Duodenal mucosa (tissue), 2 donors: Measurements from ENCODE around the gene KCNMA1.

Experiments used
- H3K27ac ChIP-seq: one replicate; pipeline ENCODE4 v1.7.0; 2013; ENCODE audit warnings: low read depth, low read length
- H3K27me3 ChIP-seq, 2 donors: one replicate each; pipeline ENCODE4 v1.7.0; 2013; ENCODE audit warnings: low read length in 2 of 2, control low read depth in 1 of 2; ENCODE audit not compliant: insufficient read depth in 2 of 2, control insufficient read depth in 1 of 2
- H3K36me3 ChIP-seq, 2 donors: one replicate each; pipeline ENCODE4 v1.7.0; 2013; ENCODE audit warnings: low read length in 2 of 2, control low read depth in 1 of 2; ENCODE audit not compliant: insufficient read depth in 2 of 2, control insufficient read depth in 1 of 2
- H3K4me1 ChIP-seq, 2 donors: one replicate each; pipeline ENCODE4 v1.7.0; 2013; ENCODE audit warnings: low read length in 2 of 2, control low read depth in 1 of 2; ENCODE audit not compliant: insufficient read depth in 2 of 2, control insufficient read depth in 1 of 2
- H3K4me3 ChIP-seq, 2 donors: one replicate each; pipeline ENCODE4 v1.7.0; 2013; ENCODE audit warnings: low read length in 2 of 2, low read depth in 1 of 2
- H3K9ac ChIP-seq, 2 donors: one replicate each; pipeline ENCODE4 v1.7.0; 2013; ENCODE audit warnings: low read length in 2 of 2, low read depth in 1 of 2
- H3K9me3 ChIP-seq, 2 donors: one replicate each; pipeline ENCODE4 v1.7.0; 2013; ENCODE audit warnings: low read length in 2 of 2, control low read depth in 1 of 2; ENCODE audit not compliant: control insufficient read depth in 1 of 2

KCNMA1 gene

DNA sequence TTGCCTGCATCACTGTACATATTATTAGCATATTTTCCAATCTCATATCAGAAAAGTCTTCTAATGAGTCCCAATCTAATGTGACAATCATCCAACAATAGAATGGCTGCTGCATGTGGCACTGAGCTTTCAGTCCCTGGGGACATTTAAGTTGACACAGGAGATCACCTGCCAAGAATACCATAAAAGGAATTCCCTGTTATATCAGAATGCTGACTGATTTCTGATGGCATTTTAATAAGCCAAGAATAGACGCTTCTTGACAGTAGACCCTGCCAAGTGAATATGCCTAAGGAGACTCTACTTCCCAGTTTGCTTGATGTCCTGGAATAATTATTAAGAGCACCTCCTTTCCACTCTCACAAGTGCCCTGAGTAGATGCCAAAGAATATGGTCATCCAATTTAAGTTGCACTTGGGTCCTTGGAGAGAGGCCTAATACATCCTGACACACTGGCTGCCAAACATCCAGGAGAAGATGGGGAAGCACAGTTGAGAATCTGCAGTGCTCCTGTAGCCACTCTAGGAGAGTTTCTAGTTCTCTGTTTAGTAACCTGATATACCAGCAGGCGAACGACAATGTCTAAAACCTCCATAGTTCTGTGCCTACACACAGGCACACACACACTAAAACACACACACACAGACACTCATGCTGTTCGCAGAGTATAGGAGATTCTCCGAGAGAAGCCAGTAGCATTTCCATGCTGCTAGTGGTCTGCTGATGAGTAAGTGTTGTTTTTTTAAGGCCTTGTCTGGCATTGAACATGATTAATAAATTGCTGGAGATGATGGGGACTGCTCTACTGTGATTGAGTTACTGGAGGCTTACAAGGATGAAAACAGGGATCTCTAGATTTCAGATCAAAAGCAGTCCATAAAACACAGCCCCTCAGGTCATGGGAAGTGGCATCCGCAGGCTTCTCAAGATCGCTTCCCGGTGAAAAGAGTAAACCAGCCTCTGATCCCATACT lies 369.6 kb downstream of the KCNMA1 start:
- Histone ChIP-seq H3K27ac (no peak overlapping the region), H3K9me3 (no peaks in the 10 kb centered on the region), H3K36me3 (no peaks in the 10 kb centered on the region), H3K4me3 (no peak overlapping the region), H3K27me3 (no peaks in the 10 kb centered on the region), H3K4me1 (no peaks in the 10 kb centered on the region), H3K9ac (no peak overlapping the region)

DNA sequence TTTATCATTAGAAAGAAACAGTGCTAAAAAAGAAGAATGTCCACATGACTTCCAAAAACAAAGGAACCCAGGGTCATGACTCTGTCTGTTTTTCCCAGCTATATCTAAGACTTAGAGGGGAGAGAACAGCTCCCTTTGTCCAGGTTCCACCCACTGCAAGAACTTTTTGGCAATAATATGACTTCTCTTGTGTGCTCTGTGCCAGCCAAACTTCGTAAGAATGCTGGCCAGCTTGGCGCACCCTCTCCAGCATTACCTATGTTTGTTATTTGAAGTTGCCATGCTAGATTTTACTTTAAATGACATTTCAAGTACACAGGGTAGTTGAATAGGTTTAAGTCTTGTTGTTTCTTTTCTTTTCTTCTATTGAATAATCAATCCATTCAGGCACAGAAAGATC lies 371.4 kb downstream of the KCNMA1 start:
- Histone ChIP-seq H3K36me3 (no peaks in the 10 kb centered on the region), H3K9ac (no peak overlapping the region), H3K4me3 (no peak overlapping the region), H3K9me3 (no peaks in the 10 kb centered on the region), H3K27ac (no peak overlapping the region), H3K27me3 (no peaks in the 10 kb centered on the region), H3K4me1 (no peaks in the 10 kb centered on the region)

DNA sequence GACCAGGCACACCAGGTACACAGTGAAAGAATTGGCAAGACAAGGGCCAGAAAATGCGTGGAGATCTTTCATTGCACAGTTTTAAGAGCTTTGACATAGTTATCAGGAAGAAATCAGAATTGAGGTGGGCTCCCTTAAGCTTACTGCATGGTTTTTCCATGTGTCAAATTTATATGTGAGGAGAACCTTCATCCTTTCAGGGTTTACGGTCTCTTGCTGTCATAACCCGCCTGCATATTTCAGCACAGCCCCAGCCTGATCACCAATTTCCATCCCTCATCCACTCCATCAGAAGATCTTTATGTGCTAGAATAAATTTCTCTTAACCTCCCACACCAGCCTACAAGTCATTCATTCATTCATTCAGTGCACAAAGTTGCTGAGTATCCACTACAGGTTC lies 373.1 kb downstream of the KCNMA1 start:
- H3K4me1 ChIP-seq, result no peaks in the 10 kb centered on the region
- H3K4me3 ChIP-seq, result no peak overlapping the region
- H3K36me3 ChIP-seq, result no peaks in the 10 kb centered on the region
- H3K27ac ChIP-seq, result no peak overlapping the region
- no peaks in the 10 kb centered on the region for H3K27me3 ChIP-seq
- no peaks in the 10 kb centered on the region for H3K9me3 ChIP-seq
- no peak overlapping the region for H3K9ac ChIP-seq

DNA sequence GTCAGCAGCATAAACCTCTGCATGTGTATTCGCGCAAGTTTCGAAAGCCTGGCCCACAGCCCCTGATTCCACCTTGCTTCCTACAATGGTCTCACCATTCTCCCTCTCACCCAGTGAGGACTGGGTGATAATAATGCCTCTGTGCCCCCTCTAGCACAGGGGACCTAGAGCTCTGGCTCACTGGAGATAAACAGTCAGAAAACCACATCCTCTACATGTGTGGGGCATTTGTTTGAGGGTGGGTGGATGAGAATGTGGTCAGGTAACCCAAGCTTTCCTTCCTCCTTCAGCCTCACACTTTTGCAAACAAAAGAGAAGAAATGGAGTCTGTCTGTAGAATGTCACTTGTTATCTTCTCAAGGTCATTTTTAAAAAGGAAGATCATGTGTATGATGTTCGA lies 373.5 kb downstream of the KCNMA1 start:
- Histone ChIP-seq H3K9me3 (no peaks in the 10 kb centered on the region), H3K36me3 (no peaks in the 10 kb centered on the region), H3K4me1 (no peaks in the 10 kb centered on the region), H3K9ac (no peak overlapping the region), H3K27ac (no peak overlapping the region), H3K4me3 (no peak overlapping the region), H3K27me3 (no peaks in the 10 kb centered on the region)

DNA sequence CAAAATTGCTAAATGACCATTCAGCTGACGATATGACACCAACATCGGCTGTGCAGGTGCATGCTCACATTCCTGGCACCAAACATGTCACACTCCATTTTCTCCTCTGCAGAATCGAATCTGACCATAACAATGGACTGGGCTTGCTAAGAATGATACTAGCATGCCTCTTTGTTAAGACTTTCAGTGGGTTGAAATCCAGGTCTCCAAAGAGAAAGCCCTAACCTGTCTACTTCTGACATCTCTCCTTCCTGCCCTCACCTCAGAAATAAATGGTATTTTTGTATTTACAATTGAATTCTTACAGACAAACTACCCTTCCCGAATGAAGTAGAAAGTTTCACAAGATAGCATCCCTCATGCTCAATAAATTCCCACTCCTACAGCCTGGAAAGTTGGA lies 373.9 kb downstream of the KCNMA1 start:
- Histone ChIP-seq H3K36me3 (no peaks in the 10 kb centered on the region), H3K4me3 (no peak overlapping the region), H3K27ac (no peak overlapping the region), H3K9ac (no peak overlapping the region), H3K9me3 (no peaks in the 10 kb centered on the region), H3K4me1 (no peaks in the 10 kb centered on the region), H3K27me3 (no peaks in the 10 kb centered on the region)

DNA sequence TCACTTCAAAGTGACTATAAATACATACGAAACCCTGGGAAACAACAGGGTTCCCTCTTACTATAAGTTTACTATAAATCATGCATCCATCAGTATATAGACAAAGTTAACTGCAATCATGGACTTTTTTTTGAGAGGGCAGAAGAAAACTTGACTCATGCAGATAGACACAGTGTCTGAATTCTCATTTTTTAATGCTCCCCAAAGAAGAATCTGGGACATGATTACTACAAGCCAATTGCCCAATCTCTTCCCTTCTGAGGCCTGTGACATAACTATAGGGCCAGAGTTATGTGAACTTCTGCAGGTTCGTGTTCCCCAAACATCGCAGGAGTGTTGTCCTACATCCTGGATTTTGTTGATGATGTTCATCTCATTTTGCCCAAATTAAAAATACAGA lies 376.5 kb downstream of the KCNMA1 start:
- no peak overlapping the region for H3K9ac ChIP-seq
- no peaks in the 10 kb centered on the region for H3K36me3 ChIP-seq
- H3K4me1 ChIP-seq, result no peaks in the 10 kb centered on the region
- H3K27me3 ChIP-seq, result no peaks in the 10 kb centered on the region
- H3K27ac ChIP-seq, result no peak overlapping the region
- no peaks in the 10 kb centered on the region for H3K9me3 ChIP-seq
- H3K4me3 ChIP-seq, result no peak overlapping the region

DNA sequence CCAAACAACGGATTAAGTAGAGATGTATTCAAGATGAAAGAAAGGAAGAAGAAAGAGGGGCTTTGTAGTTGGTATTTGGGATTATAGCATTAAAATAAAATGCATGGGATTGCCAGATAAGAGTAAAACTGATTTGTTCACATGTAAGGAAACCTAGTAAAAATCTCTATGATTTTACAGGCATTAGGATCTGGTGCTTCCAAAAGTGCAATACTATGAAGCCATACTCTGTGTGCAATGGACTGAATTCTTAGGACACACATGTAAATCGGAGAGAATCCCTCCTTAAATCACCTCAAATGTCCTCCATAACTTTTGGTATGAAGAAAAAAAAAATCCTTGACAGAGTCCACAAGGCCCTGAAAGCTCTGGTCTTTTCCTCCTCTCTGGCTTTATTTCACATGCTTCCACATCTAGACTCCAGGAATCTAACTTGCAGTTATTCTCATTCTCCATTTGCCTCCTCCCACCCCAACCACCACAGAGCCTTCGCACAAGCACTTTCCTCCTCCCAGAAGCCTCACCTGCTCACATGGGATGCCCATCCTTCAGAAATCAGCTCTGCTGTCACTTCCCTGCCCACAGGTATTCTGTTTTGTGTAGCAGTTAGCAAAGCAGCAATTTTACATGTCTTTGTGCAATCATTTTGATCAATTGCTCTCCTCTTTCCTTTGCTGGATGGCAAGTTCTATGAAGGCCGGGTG lies 378.3 kb downstream of the KCNMA1 start:
- no peak overlapping the region for H3K9ac ChIP-seq
- no peak overlapping the region for H3K27ac ChIP-seq
- no peaks in the 10 kb centered on the region for H3K27me3 ChIP-seq
- no peaks in the 10 kb centered on the region for H3K36me3 ChIP-seq
- H3K4me1 ChIP-seq, result no peaks in the 10 kb centered on the region
- no peaks in the 10 kb centered on the region for H3K9me3 ChIP-seq
- H3K4me3 ChIP-seq, result no peak overlapping the region

DNA sequence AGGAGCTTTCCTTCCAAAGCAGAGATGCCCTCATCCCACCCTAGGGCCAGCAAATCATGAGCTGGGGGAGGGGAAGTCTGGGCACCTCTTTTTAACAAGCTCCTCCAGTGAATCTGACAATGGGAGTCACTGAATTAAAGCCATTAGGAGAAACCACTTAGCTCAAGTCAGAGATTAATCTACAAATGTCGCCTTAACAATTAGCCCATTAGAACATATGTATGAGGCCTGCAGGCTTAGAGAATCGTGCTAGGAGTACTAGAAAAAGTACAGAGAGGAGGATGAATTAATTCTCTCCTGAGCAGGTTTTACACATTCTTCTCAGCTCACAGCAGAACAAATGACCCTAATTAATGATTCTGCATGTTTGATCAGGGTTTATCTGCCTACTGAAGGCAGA lies 381.3 kb downstream of the KCNMA1 start:
- peaks cover 0 to 11% of the 10 kb centered on the region in 2 donors for H3K4me1 ChIP-seq
- H3K9me3 ChIP-seq, result no peaks in the 10 kb centered on the region
- no peaks in the 10 kb centered on the region for H3K27me3 ChIP-seq
- no peak overlapping the region for H3K4me3 ChIP-seq
- H3K9ac ChIP-seq, result no peak overlapping the region
- H3K36me3 ChIP-seq, result no peaks in the 10 kb centered on the region
- H3K27ac ChIP-seq, result no peak overlapping the region

DNA sequence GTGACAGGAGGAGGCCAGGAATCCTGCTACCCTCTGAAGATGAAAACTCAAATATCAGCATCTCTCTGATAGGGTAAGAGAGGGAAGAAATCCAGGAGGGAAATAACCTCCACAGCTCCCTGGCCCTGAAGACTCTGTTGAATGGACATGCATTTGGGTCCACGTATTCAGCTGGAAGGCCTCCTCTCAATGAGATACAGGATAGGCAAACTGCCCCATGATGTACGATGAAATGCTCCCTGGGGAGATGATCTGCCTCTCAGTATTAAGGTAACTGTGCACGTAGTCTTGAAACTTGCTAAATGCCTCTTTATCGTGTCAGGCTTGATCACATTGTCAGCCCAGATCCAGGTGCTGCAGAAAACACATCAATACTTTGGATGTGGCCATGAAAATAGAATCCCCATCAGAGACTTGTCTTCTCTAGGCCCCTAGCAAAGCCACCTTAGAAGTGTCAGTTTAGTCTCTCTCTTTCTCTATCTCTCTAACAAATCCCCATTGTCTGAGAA lies 384.0 kb downstream of the KCNMA1 start:
- peaks cover 0 to 22% of the 10 kb centered on the region in 2 donors for H3K4me1 ChIP-seq
- H3K9me3 ChIP-seq, result no peaks in the 10 kb centered on the region
- no peak overlapping the region for H3K4me3 ChIP-seq
- no peaks in the 10 kb centered on the region for H3K27me3 ChIP-seq
- H3K27ac ChIP-seq, result no peak overlapping the region
- no peaks in the 10 kb centered on the region for H3K36me3 ChIP-seq
- H3K9ac ChIP-seq, result no peak overlapping the region

DNA sequence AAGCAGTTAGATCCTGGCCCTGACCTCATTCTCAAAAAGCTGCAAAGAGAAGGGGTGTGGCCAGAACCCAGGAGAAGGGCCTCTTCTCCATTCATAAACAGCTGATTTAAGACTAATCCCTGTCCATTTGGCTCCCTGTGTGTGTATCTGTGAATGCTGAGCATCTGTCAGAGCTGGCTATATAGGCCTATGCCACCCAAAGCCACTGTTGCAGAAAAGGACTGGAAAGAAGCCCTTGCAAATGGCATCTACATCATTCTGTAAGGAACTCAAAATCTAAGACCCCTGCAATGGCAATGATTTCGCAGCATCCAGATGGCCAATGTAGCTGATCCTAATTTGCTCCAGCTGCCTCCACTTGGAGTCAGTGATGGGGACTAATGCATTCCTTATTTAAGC lies 384.5 kb downstream of the KCNMA1 start:
- Histone ChIP-seq H3K36me3 (no peaks in the 10 kb centered on the region), H3K9ac (no peak overlapping the region), H3K27me3 (no peaks in the 10 kb centered on the region), H3K9me3 (no peaks in the 10 kb centered on the region), H3K27ac (no peak overlapping the region), H3K4me3 (no peak overlapping the region), H3K4me1 (peaks cover 0 to 22% of the 10 kb centered on the region in 2 donors)
